Head of caudate nucleus (tissue), 42 donors: ENCODE data around the gene RUNDC1.
A peak's percentile ranks its signal among the peaks of the same experiment; 100 is the strongest.

Experiments
- DNase-seq, 42 donors: peaks; one replicate each; pipeline versions ENCODE4 v3.0.0 to v3.0.0-alpha.2; 2020 to 2021; ENCODE audit warnings: mixed read lengths in 7 of 42
- intact Hi-C: fragments of 100-400 bp; cut with DNase I; formaldehyde crosslinking; loops from one replicate; pipeline ENCODE4 v1.15.0; 2022

The RUNDC1 gene

GRCh38 chr17:43014649-43015542, 34.5 kb downstream of the RUNDC1 start:
- peak in 23 of 42 donors; percentile 23 to 78 (median 53) for DNase-seq

GRCh38 chr17:43015579-43015978, 35.2 kb downstream of the RUNDC1 start:
- intact Hi-C loops, result no loop called here

More at GRCh38 chr17:43014649-43015542, 34.5 kb downstream of the RUNDC1 start:
- intact Hi-C loops, result no loop called here

DNA sequence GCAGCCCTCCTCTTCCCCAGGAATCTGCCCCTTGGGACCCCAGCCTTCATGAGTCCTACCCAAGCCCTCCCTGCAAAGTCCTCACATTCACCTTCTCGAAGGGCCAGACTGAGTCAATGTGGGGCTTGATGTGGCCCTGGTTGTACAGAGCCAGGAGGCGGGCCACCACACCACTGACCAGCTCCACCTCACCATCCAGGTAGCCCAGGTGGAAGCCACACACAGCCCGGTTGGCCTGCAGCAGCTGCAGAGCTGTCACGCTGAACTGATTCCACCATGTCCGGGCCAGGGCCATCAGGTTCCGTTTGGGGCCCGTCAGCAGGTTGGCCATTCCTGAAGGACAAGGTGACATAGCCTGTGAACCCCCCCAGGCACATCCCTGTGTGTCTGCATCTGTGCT, 35.9 kb downstream of the RUNDC1 start:
- DNase-seq, result no peak
- intact Hi-C loops, result no loop called here

More at GRCh38 chr17:43015579-43015978, 35.2 kb downstream of the RUNDC1 start:
- no peak for DNase-seq

GRCh38 chr17:43018008-43018853, 37.9 kb downstream of the RUNDC1 start:
- intact Hi-C loops, result no loop called here
- DNase-seq, result peak; percentile 41 to 95 (median 76)

DNA sequence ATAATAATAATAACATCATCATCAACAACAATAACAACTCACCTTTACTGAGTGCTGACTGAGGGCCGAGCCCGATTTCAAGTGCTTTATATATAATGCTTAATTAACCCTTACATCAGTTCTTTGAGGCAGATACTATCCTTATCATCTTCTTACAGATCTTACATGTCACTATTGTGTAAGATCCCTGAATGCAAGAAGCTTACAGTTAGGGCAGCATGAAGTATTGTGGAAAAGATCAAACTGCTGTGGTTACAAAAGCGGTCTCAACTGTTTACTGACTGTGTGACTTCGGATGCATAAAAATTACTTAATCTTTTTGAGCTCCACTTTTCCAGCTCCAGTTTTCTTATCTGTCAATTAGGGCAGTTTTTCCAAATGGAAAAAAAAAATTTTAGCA, 38.6 kb downstream of the RUNDC1 start:
- intact Hi-C loops, result no loop called here
- no peak for DNase-seq

DNA sequence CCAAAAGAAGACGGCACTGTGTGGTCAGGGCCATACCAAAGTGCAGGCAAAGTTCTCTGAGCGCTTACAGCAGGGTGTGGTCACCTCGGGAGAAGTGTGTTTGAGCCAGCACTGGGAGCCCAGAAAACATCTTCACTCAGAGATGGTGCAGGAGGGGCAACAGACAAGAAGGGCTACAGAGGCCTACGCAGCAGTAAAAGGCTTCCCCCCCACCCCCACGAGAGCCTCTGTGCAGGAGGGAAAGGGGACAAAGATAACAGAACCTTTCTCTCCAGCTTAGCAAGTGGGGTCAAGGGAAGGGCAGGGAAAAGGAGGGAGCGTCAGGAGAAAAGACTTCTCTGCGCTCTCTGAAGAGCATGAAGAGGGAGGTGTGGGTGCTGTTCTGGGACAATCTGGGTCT, 39.1 kb downstream of the RUNDC1 start:
- DNase-seq, result peak in 11 of 42 donors; percentile 26 to 66 (median 46)
- intact Hi-C loops, result no loop called here

- intact Hi-C loops, result loop anchor here (5.0 to 10.0 kb wide), 2 partner anchors 65 to 152 kb away; partner anchors contain the start of gene NBR1
- DNase-seq, result peak in 8 of 42 donors; percentile 34 to 67 (median 47)
These were observed 39.8 kb downstream of the RUNDC1 start for GRCh38 chr17:43020030-43020621.

GRCh38 chr17:43020789-43021740, 40.7 kb downstream of the RUNDC1 start:
- DNase-seq, result peak in 37 of 42 donors; percentile 36 to 76 (median 57)
- intact Hi-C loops, result loop anchor here (5.0 to 10.0 kb wide), 2 partner anchors 64 to 151 kb away; partner anchors contain the start of gene NBR1

DNA sequence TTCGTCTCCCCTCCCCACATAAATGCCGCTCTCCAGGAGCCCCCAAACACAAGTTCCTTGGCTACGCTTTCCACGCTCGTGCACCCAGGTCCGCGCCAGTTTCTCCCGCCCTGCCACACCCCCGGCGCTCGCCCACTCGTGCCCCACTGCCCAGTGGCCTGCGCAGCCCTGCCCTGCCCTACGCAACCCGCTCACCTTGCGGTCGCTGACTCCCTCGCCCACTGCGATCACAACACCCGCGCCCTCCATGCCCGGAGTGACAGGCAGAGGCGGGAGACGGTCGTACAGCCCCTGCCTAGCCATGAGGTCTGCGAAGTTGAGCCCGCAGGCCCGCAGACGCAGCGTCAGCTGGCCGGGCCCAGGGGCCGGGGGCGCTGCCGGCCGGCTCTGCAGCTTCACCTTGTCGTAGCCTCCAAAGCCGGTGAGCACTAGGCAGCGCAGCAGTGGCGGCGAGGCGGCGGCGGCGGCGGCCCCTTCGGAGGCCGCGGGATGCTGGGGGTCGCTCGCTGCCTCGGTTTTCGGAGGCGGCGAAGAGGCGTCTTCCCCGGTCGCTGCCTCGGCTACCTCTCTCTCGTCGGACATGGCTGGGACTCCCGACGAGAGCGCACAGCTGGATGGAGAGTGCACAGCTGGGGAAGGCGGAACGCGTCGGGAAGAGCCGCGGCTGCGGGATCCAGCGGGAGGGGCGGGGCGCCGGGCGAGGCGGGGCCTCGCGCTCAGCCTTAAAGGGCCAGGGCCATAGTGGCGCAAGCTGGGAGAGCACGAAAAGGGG, 41.6 kb downstream of the RUNDC1 start, which contains the start of gene VAT1:
Gene VAT1, minus strand, starts transcription at position 645 of the 772 bp plus-strand sequence. Its CDS starts 63 bp downstream, at position 582.
- intact Hi-C loops, result loop anchor here (5.0 to 10.0 kb wide), 2 partner anchors 63 to 150 kb away; partner anchors contain the start of gene NBR1
- peak; percentile 52 to 92 (median 86) for DNase-seq

DNA sequence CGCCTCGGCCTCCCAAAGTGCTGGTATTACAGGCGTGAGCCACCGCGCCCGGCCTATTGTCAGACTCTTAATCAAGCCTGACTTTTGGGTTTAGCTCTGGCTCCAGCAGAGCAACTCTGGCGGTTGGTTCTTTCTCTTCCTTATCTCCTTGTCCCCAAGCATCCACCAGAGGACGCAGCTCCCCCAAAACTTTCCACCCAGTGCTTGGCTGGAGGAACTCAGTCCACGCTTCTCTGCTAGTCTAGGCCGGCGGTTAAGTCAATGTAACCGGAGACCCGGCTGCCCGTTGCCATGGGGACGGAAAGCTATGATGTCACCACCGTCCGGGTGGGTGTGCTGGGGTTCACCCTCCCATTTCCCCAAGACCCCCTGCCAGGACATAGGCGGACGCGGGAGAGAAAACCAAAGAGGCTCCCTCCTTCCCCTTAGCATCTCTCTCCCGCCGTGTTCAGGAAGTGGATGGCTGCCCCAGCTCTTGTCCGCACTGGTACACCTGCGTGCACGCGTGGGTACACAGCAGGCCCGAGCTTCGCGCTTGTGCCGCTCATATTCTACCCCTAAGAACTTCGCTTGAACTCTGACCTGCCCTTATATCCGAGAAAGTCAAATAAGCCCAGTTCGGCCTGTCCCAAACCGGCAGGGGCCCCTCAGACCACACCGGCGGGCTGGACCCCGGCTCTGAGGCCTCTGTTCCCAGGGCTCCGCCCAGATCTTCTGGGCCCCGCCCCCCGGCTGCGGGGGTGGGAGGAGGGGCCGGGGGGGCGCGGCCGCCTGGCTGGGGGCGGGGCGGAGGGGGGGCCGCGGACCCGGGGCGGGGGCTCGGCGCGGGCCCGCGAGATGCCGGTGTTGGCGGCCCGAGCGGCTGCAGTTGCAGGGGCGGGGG, 44.3 kb downstream of the RUNDC1 start, which contains the start of gene RND2:
Gene RND2, plus strand, starts transcription at position 825 of the 883 bp plus-strand sequence. CDS start 117 bp downstream, outside the sequence.
- intact Hi-C loops, result loop anchor here (5.0 to 10.0 kb wide), 2 partner anchors 60 to 148 kb away; partner anchors contain the start of gene NBR1
- DNase-seq, result peak; percentile 81 to 97 (median 92)

DNA sequence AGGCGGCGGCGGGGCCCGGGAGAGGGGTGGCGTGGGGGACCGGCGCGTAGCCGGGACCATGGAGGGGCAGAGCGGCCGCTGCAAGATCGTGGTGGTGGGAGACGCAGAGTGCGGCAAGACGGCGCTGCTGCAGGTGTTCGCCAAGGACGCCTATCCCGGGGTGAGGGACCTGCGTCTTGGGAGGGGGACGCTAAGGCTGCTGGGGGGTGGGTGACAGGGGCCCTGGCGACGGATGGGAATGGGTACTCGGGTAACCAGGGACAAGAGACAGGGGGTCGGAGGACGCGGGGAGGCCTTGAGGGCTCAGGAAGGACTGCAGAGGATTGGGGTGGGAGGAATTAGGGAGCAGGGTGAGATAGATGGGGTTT, 44.9 kb downstream of the RUNDC1 start:
- intact Hi-C loops, result loop anchor here (10.0 kb wide), 1 partner anchor 60 kb away; no protein-coding TSS in a partner anchor
- DNase-seq, result no peak

DNA sequence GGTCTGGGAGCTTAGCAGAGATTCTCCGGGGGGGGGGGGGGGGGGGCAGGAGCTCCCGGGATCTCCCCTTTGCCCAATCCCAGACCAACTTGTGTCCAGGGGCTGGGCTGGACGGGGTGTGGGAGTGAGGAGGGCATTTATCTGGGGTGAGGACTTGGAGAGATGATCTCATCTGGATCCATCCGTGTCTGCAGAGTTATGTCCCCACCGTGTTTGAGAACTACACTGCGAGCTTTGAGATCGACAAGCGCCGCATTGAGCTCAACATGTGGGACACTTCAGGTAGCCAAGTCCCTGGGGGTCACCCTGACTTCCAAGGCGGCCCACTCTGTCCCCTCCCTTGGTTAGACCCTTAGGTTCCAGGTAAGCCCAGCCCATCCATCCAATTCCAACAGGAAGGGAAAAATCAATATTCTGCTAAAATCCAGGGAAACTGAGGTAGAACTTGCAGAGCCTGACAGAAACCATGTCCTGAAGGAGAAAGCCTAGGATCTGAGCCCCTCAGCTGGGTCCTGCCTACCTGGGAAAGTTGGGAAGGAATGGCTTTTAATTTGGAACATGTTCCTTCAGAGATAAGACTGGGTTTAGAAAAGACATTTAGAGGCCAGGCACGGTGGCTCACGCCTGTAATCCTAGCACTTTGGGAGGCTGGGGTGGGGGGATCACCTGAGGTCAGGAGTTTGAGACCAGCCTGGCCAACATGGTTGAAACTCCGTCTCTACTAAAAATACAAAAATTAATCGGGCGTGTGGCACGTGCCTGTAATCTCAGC, 45.6 kb downstream of the RUNDC1 start:
- intact Hi-C loops, result loop anchor here (10.0 kb wide), 1 partner anchor 59 kb away; no protein-coding TSS in a partner anchor
- no peak for DNase-seq

GRCh38 chr17:43026595-43026994, 46.2 kb downstream of the RUNDC1 start:
- DNase-seq, result no peak
- intact Hi-C loops, result loop anchor here (10.0 kb wide), 1 partner anchor 58 kb away; no protein-coding TSS in a partner anchor

DNA sequence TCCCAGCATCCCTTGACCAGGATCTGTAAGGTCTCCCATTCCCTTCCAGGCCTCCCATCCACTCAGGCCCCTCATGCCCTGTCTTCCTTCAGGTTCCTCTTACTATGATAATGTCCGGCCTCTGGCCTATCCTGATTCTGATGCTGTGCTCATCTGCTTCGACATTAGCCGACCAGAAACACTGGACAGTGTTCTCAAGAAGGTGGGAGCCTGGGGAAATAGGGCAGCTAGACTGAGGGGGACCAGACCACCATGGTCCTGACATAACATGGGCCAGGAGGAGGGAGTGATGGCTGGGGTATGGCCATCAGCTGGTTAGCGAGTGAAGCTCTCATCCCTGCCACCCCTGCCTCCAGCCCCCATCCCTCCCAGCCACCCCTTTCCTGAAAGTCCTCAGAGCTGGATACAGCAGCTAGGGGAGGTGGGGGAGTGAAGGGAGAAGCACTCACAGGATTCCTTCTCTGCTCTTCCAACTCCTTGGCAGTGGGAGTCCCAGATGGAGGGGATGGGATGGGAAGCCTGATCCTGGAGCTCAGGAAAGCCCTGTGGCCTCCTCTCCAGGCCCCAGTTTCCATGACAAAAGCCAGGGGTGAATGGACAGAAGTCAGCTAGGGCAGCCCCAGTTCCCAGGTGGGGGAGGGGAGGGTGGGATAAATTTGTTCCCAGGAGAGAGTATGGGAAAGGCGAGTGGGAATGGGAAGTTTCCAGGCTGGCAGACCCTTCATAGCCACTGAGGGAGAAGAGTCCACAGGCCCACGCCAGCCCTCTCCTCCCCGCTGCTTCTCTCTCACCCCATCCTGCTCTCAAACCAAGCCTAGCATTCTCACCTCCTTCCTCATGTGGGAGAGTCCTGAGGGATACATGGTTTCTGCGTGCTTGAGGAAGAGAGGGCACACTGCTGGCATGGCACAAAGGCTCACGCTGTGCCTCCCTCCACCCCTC, 47.0 kb downstream of the RUNDC1 start:
- intact Hi-C loops, result loop anchor here (10.0 kb wide), 1 partner anchor 57 kb away; no protein-coding TSS in a partner anchor
- no peak for DNase-seq
